CD4-positive, alpha-beta T cell (primary cell): ENCODE results near the gene NME3. TPM values are rescaled to one million over a fixed set of nuclear protein-coding genes. Genes with fewer than 3 reads are reported as not detected.
A peak's percentile ranks its signal among the peaks of the same experiment; 100 is the strongest.

Source experiments
- ATAC-seq: fragments of 200-7000 bp; cut with Tn5 transposase; one replicate; pipeline ENCODE4 v1.10.0; 2022; ENCODE audit warnings: mild to moderate bottlenecking; ENCODE audit not compliant: poor library complexity
- CTCF ChIA-PET: fragments of 350-600 bp; sonication (Branson Sonifier 250); formaldehyde crosslinking; loops from one replicate; lab custom pipeline; 2021; ENCODE audit warnings: antibody characterized with exemption, inconsistent platforms; lab: Charles Lee
- POLR2A ChIA-PET: fragments of 350-600 bp; sonication (Branson Sonifier 250); formaldehyde crosslinking; loops from one replicate; lab custom pipeline; 2021; ENCODE audit warnings: antibody characterized with exemption, inconsistent platforms; lab: Charles Lee
- DNase-seq, 14 experiments: peaks; one replicate each; pipeline ENCODE4 v3.0.0-alpha.2; 2013 to 2020; ENCODE audit warnings: mixed read lengths in 2 of 14
- H3K27ac ChIP-seq, 2 donors: one replicate each; pipeline versions ENCODE4 v1.5.1 to v1.7.0; 2013; ENCODE audit warnings: low read length in 2 of 2, low read depth in 1 of 2, mild to moderate bottlenecking in 1 of 2
- H3K27me3 ChIP-seq, 2 experiments: 1 replicate in 1 of 2; 2 replicates in 1 of 2; pipeline versions ENCODE4 v1.6.1 to v1.7.0; 2013; ENCODE audit warnings: low read length in 2 of 2, control low read depth in 1 of 2, mild to moderate bottlenecking in 1 of 2, moderate library complexity in 1 of 2; ENCODE audit not compliant: insufficient read depth in 2 of 2, control insufficient read depth in 1 of 2
- H3K36me3 ChIP-seq: one replicate; pipeline ENCODE4 v1.6.1; 2013; ENCODE audit warnings: low read length, control low read depth; ENCODE audit not compliant: insufficient read depth
- H3K4me1 ChIP-seq: one replicate; pipeline ENCODE4 v1.6.1; 2013; ENCODE audit warnings: low read length, control low read depth; ENCODE audit not compliant: insufficient read depth
- H3K4me3 ChIP-seq: one replicate; pipeline ENCODE4 v1.5.1; 2013; ENCODE audit warnings: mild to moderate bottlenecking, low read length, moderate library complexity
- H3K9me3 ChIP-seq, 2 experiments: 1 replicate in 1 of 2; 2 replicates in 1 of 2; pipeline versions ENCODE4 v1.6.1 to v1.7.0; 2013; ENCODE audit warnings: low read length in 2 of 2, mild to moderate bottlenecking in 2 of 2, control low read depth in 1 of 2, moderate library complexity in 1 of 2; ENCODE audit not compliant: control insufficient read depth in 1 of 2, insufficient read depth in 1 of 2
- H3K27ac Mint-ChIP-seq: one replicate; pipeline ENCODE4 v1.8.0; 2020; ENCODE audit warnings: mixed read lengths
- H3K27me3 Mint-ChIP-seq: one replicate; pipeline ENCODE4 v1.8.0; 2021; ENCODE audit warnings: mixed read lengths
- H3K36me3 Mint-ChIP-seq: one replicate; pipeline ENCODE4 v1.8.0; 2021; ENCODE audit warnings: low read depth, mixed read lengths
- H3K4me1 Mint-ChIP-seq: one replicate; pipeline ENCODE4 v1.8.0; 2021; ENCODE audit warnings: low read depth, mixed read lengths
- H3K4me3 Mint-ChIP-seq: one replicate; pipeline ENCODE4 v1.8.0; 2020; ENCODE audit warnings: mild to moderate bottlenecking, mixed read lengths
- H3K9me3 Mint-ChIP-seq: one replicate; pipeline ENCODE4 v1.8.0; 2020; ENCODE audit warnings: mixed read lengths
- CTCF ChIP-seq: fragments of 200-600 bp; IDR thresholded peaks from one replicate; pipeline ENCODE4 v1.8.0; 2022; ENCODE audit warnings: antibody characterized with exemption, mild to moderate bottlenecking
- intact Hi-C, 2 experiments: fragments of 100-400 bp; cut with DNase I in 1 of 2; cut with micrococcal nuclease in 1 of 2; formaldehyde crosslinking; loops; one replicate each; pipeline versions ENCODE4 v1.15.1 to v1.9.0; 2023 to 2025; cut with DNase I, micrococcal nuclease
- total RNA-seq, 174 experiments: library from RNA in 2 of 174; stranded (reverse) in 2 of 174; gene quantifications; one replicate each; pipeline ENCODE4 v1.2.3 and lab custom pipeline; 2021 to 2026

Gene NME3
- total RNA-seq, 2 experiments from 2014 or later: 46.2 to 54.2 TPM

GRCh38 chr16:1792836-1793577, 21.7 kb upstream of the NME3 start:
- no peak overlapping the region for H3K4me3 Mint-ChIP-seq
- Histone ChIP-seq H3K4me3 (no peak overlapping the region), H3K27me3 (no peaks in the 10 kb centered on the region), H3K27ac (no peak overlapping the region), H3K9me3 (peaks cover 7 to 8% of the 10 kb centered on the region in 2 experiments), H3K36me3 (peaks cover 19% of the 10 kb centered on the region), H3K4me1 (no peaks in the 10 kb centered on the region)
- ChIA-PET CTCF (no interaction called here), POLR2A (interaction anchor here (2.2 kb wide), 1 partner anchor 10 kb away, joined by 9 read pairs; the partner anchor contains the start of genes NUBP2 and SPSB3)
- H3K27me3 Mint-ChIP-seq: no peaks in the 10 kb centered on the region
- no peaks in the 10 kb centered on the region for H3K4me1 Mint-ChIP-seq
- intact Hi-C loops: no loop called here
- H3K27ac Mint-ChIP-seq: no peak overlapping the region
- no peak for ATAC-seq
- TF ChIP-seq CTCF: no peak
- H3K36me3 Mint-ChIP-seq: peaks cover 11% of the 10 kb centered on the region
- peaks cover 3% of the 10 kb centered on the region for H3K9me3 Mint-ChIP-seq
- peak in 1 of 14 experiments; percentile 16 for DNase-seq

DNA sequence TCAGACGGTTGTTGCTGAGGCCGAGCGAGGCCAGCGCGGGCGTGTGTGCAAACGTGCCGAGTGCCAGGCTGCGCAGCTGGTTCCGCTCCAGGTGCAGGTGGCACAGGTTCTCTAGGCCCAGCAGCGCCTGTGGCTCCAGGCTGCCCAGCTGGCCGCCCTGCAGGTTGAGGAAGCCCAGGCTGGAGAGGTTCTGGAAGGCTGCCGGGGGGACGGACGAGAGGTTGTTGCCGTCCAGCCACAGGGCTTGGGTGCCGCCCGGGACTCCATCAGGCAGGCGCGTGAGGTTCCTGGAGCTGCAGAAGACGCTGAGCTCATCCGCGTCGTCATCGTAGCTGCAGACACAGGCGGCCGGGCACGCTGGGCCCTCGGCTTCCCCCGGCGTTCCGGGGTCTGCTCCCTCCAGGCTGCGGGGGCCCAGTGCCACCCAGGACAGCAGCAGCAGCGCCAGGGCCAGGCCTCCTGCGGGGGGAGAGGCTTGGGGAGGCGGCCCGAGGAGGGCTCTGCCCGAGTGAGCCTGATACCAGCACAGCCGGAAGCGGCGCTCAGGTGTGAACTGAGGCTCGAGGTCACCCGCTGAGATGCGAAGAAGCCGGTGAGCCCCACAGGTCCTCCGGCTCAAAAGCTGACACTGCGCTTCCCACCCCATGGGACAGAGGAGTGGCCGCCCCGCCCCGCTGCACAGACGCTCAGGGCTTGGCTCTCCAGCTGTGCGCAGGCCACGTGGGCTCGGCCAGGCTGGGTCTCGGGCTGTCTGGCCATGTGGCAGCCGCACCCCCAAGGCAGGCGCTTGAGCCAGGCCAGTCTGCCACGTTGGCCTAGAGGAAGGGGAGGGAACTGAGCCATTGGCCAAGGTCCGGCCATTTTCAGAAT, 20.8 kb upstream of the NME3 start:
- Mint-ChIP-seq H3K27me3 (no peaks in the 10 kb centered on the region), H3K36me3 (peaks cover 8% of the 10 kb centered on the region), H3K4me3 (no peak overlapping the region), H3K4me1 (no peaks in the 10 kb centered on the region), H3K9me3 (peaks cover 1% of the 10 kb centered on the region), H3K27ac (no peak overlapping the region)
- Histone ChIP-seq H3K27me3 (no peaks in the 10 kb centered on the region), H3K36me3 (peaks cover 23% of the 10 kb centered on the region), H3K4me1 (no peaks in the 10 kb centered on the region), H3K4me3 (no peak overlapping the region), H3K9me3 (no peaks in the 10 kb centered on the region), H3K27ac (no peak overlapping the region)
- POLR2A ChIA-PET: interaction anchor here (1.4 to 2.2 kb wide), 3 partner anchors 10 to 34 kb away, joined by 3 to 9 read pairs (median 9); partner anchors contain the start of genes HAGH, NUBP2 and SPSB3
- DNase-seq (peak in 1 of 14 experiments; percentile 27), ATAC-seq (no peak)
- CTCF ChIA-PET: no interaction called here
- intact Hi-C loops: no loop called here
- no peak for TF ChIP-seq CTCF

DNA sequence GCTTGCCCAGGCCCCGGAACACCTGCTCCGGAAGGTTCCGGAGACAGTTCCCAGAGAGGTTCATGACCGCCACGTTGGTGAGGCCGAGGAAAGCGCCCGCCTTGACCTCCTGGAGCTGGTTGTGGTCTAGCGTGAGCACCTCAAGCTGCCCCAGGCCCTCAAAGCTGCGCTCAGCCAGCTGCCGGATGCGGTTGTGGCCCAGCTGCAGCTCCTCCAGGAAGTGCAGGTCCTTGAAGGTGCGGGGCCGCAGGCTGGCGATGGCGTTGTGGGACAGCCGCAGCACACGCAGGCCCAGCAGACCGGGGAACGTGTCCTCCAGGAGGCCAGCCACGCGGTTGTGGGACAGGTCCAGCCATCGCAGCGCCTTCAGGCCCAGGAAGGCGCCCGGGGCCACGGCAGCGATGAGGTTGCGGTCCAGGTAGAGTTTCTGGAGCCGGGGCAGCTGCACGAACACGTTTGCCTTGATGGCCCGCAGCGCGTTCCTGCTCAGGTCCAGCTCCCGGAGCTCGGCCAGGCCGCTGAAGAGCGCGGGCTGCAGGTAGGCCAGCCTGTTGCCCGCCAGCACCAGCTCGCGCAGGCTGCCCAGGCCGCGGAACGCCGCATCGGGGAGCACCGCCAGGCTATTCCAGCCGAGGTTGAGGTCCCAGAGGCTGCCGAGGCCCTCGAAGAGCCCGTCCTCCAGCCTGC, 20.1 kb upstream of the NME3 start:
- H3K36me3 Mint-ChIP-seq: peaks cover 7% of the 10 kb centered on the region
- peaks cover 31% of the 10 kb centered on the region for H3K36me3 ChIP-seq
- H3K9me3 Mint-ChIP-seq: no peaks in the 10 kb centered on the region
- POLR2A ChIA-PET: interaction anchor here (1.4 to 1.5 kb wide), 2 partner anchors 9 to 35 kb away, joined by 3 to 9 read pairs; partner anchors contain the start of genes HAGH, NUBP2 and SPSB3
- H3K4me3 ChIP-seq: no peak overlapping the region
- H3K27me3 ChIP-seq: no peaks in the 10 kb centered on the region
- H3K9me3 ChIP-seq: peaks cover 0 to 4% of the 10 kb centered on the region in 2 experiments
- no peak overlapping the region for H3K27ac ChIP-seq
- H3K27me3 Mint-ChIP-seq: no peaks in the 10 kb centered on the region
- CTCF ChIA-PET: no interaction called here
- DNase-seq: peak in 1 of 14 experiments; percentile 23
- TF ChIP-seq CTCF: no peak
- peaks cover 2% of the 10 kb centered on the region for H3K4me1 ChIP-seq
- H3K27ac Mint-ChIP-seq: no peak overlapping the region
- intact Hi-C loops: no loop called here
- no peaks in the 10 kb centered on the region for H3K4me1 Mint-ChIP-seq
- no peak for ATAC-seq
- no peak overlapping the region for H3K4me3 Mint-ChIP-seq
